HG02885 (cell line): ENCODE measurements around the gene ITIH1.
"Not testable (repeated sequence)": the region's sequence is repeated elsewhere in the genome, so short reads cannot be mapped to it uniquely, and the experiment has no call there.

Experiments used
- ATAC-seq: cut with Tn5 transposase; IDR thresholded peaks from one replicate; pipeline ENCODE4 v1.9.1; 2021; ENCODE audit warnings: mild to moderate bottlenecking; ENCODE audit not compliant: unreplicated experiment, poor library complexity

The ITIH1 gene

DNA sequence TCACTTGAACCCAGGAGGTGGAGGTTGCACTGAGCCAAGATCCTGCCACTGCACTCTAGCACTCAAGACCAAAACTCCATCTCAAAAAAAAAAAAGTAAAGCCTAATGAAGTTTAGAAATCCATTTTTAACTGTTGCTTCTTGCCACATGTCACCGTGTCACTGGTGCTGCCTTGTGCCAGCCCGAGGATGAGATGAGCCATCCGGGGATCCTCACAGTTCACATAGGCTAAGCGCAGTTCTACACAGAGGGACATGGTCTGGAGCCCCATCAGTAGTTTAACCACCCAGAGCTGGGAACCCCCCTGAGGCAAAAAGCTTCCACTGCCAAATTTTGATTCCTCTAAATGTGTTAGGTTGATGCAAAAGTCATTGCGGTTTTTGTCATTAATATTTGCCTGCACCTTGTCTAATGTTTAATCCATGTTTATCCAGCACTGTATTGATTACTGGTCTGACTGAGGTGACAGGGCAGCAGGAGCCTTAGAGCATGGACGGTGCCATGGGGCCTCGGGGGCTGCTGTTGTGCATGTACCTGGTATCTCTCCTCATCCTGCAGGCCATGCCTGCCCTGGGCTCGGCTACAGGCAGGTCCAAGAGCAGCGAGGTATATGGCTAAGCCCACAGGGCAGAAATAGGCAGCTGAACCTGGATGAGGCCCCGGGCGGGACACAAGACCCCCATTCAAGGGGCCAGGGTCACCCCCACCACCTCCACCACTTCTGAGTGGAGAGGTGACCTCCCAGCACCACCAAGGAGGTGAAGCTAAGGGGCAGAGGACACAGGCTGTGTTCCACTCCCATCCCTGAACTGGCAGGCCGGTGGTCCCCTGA is at the start of gene ITIH1:
Gene ITIH1 (plus strand): TSS at position 473 of the 832 bp plus-strand sequence. CDS start 17 bp downstream, at position 490.
- no peak for ATAC-seq

DNA sequence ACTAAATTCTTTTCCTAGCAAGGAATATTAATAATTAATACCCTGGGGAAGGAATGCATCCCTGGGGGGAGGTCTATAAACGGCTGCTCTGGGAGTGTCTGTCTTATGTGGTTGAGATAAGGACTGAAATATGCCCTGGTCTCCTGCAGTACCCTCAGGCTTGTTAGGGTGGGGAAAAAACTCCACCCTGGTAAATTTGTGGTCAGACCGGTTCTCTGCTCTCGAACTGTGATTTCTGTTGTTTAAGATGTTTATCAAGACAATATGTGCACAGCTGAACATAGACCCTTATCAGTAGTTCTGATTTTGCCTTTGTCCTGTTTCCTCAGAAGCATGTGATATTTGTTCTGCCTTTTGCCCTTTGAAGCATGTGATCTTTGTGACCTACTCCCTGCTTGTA is 48.6 kb upstream of the ITIH1 start:
- ATAC-seq, result not testable (repeated sequence)

DNA sequence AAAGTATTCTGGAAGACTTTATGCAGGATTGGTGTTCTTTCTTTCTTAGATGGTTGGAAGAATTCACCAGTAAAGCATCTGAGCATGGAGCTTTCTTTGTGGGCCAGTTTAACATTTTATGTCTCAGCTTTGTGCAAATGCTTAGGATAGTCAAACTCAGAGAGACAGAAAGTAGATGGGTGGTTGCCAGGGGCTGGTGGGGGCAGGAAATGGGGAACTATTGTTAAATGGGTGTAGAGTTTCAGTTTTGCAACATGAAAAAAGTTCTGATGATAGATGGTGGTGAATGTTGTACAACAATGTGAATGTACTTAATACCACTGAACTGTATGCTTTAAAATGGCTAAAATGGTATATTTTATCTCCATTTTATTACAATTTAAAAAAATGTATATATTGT is 46.7 kb upstream of the ITIH1 start:
- ATAC-seq, result no peak

GRCh38 chr3:52731590-52731989 is 45.8 kb upstream of the ITIH1 start:
- ATAC-seq, result no peak

GRCh38 chr3:52733256-52733891 is 44.0 kb upstream of the ITIH1 start:
- ATAC-seq, result no peak

- no peak for ATAC-seq
Measured at GRCh38 chr3:52739730-52740129, 37.7 kb upstream of the ITIH1 start.

DNA sequence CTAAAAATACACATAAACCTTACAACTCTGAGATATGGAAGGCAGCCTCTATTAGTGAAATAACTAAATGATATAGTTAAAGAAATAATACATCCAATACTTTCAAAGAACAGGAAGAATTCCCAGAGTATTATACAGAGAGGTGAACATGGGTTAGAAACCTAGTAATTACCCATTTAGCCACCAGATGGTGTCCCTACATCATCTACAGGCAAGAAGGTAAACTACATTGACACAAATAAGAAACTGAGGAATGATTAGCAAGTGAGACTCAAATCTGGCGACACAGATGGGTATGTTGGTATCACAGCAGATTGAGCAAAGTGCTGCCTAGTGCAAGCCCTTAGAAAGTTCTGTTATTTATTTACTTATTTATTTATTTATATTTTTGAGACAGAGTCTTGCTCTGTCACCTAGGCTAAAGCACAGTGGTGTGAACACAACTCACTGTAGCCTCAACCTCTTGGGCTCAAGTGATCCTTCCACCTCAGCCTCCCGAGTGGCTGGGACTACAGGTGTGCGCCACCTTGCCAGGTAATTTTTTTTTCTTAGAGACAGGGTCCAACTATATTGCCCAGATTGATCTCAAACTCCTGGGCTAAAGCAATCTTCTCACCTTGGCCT is 34.9 kb upstream of the ITIH1 start:
- ATAC-seq, result no peak

DNA sequence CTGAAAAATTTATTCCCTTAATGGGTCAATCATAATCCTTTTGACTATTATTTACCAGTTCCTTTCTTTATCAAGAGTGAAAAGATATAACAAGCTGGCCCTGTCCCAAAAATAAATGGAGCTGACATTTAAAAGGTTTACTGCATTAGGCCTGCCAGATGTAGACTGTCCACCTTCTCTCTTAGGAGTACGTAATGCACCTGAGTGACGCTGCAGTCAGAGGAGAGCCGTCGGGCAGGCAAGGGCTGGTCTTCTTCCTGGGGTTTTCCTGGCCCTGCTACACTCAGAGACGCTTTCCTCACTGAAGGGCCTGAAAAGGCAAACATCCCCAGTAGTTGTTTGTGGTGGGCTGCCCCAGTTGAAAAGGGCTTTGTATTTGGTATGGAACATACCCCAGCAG is 34.2 kb upstream of the ITIH1 start:
- no peak for ATAC-seq

DNA sequence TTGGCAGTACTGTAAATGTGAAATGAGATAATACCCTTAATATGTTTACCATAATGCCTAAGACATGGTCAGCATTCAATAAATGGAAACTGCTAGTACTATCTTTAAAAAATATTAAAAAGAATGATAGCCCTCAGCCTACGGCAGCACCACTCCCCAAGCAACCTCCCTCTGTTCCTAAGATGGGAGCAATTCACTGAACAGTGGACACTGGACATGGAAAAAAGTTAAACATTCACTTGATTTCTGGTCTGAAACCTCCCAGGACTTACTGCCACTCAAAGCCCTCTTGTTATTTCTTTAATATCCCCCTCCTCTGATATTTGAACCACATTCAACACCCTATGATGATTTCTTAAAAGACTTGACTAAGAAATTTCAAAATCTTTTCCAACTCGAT is 33.7 kb upstream of the ITIH1 start:
- no peak for ATAC-seq

GRCh38 chr3:52752045-52752660 is 25.2 kb upstream of the ITIH1 start:
- no peak for ATAC-seq

DNA sequence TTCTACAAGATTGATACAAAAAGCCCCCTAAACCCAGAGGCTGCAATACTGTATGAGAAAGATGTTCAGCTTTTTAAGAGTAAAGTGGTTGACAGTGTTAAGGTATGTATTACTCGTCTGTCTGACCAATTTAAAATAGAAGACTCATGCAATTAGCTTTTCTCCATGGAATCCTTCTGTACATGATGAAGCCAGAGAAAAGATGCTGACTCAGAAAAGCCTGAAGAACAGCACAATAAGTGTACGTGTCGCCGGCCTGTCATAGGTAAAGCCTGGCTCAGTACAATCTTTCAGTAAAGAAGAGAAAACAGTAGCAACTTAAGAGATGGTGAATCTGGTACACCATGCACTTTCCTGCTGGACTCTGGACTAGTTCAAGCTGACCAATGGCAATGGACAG is 23.0 kb upstream of the ITIH1 start:
- no peak for ATAC-seq

DNA sequence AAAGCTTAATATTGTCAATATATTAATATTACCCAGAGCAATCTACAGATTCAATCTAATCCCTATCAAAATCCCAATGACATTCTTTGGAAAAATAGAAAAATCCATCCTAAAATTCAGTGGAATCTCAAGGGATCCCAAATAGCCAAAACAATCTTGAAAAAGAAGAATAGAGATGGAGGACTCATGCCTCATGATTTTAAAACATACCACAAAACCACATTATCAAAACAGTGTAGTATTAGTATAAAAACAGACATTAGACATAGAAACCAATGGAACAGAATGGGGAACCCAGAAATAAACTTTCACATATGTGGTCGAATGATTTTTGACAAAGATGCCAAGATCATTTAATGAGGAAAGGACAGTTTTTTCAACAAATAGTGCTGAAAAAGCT is 21.3 kb upstream of the ITIH1 start:
- no peak for ATAC-seq

DNA sequence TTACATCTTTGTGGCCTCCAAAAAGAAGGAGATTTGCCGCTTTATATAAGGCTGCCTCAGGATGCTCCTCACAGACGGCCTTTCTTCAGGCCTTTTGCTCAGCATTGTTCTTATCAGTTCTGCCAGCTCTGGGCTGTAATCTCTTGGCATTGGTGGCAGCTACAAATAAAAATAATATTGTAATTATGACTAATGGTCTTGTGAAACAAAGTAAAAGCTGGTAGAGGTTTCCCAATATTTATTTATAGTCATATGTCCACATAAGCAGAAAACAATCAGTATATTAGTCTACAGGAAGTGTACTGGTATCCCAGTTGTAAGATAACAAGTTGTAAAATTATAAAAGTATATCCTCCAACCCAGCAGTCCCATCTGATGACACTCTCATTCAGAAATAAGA is 13.9 kb upstream of the ITIH1 start:
- no peak for ATAC-seq

- ATAC-seq, result no peak
Measured at GRCh38 chr3:52769786-52770455, 7.5 kb upstream of the ITIH1 start.

DNA sequence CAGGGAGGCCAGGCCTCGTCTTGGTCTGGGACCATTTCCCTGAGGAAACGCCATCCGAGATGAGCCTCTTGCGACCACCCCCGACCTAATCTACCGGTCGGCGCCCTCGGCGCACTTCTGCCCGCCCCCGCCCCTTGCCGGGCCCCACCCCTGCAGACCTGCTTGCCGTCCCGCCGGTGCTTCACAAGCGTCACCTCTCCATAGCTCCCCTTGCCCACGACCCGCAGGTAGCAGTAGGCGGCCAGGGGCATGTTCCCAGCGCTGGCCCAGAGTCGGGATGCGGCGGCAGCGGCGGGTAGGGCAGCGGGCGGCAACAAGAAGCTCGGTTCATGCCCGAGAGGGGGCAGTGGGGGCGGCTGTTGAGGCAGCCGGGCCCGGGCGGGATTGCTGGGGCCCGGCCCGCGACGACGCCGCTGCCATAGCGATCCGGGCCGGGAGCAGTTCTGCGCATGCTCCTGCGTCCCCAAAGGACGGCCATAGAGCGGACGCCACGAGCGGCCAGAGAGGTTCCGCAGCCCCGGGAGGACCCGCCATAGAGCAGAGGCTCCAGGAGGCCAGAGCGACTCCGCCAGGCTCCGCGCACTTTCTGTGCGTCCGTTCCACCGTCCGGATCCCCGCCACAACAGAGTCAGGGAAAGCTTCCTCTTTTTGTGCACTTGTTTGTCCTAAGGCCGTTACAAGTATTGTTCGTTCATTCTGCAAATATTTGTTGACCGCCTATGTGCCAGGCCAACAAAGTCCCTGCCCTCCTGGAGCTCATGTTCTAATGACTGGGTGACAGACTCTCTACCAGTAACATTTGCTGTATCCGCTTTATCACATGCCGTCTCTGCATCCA is 6.7 kb upstream of the ITIH1 start, which contains the start of gene NEK4:
Gene NEK4 (minus strand): TSS at position 445 of the 838 bp plus-strand sequence. CDS start 194 bp downstream, at position 251.
- peak; percentile 95 for ATAC-seq

GRCh38 chr3:52771334-52771681 is 6.1 kb upstream of the ITIH1 start:
- no peak for ATAC-seq

DNA sequence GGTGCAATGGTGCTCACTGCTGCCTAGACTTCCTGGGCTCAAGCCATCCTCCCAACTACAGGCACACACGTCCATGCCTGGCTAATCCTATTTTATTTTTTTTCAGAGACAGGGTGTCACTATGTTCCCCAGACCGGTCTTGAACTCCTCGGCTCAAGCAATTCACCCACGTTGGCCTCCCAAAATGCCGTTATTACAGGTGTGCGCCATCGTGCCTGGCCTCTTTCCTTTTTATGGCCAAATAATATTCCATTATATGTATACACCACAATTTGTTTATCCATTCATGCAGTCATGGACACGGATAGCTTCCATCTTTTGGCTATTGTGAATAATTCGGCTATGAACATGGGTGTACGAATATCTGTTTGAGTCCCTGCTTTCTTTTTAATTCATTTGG is 5.7 kb upstream of the ITIH1 start:
- no peak for ATAC-seq

- no peak for ATAC-seq
Measured at GRCh38 chr3:52773361-52774065, 3.9 kb upstream of the ITIH1 start.
